ENCODE measurements around the gene RAB5IF.
"Not testable (repeated sequence)": the region's sequence is repeated elsewhere in the genome, so short reads cannot be mapped to it uniquely, and the experiment has no call there.

Gene RAB5IF

DNA sequence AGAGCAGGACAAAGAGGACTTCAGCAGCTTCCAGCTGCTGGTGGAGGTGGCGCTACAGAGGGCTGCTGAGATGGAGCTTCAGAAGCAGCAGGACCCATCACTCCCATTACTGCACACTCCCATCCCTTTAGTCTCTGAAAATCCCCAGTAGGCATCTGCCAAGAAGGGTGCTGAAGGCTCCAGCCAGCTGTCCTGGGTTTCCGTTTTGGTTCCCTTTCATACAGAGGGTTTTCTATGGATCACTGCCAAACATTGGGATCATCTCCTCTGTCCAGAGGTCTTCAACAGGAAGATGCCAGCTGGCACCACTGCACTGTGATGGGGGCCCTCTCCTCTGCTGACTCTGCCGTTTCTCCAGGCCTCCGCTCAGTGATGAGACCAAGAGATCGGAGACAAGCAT lies 14.3 kb upstream of the RAB5IF start:
- no peaks in the 10 kb centered on the region for H3K9me3 ChIP-seq (ENCODE audit: control insufficient read depth in 2 of 2, low read length in 2 of 2)
- H3K27me3 ChIP-seq (ENCODE audit: control insufficient read depth in 1 of 2, insufficient read depth in 2 of 2, low read length in 2 of 2) = no peaks in the 10 kb centered on the region
- no peak overlapping the region for H3K4me3 ChIP-seq (ENCODE audit: low read length in 2 of 2)
- H3K4me1 ChIP-seq (ENCODE audit: control insufficient read depth, insufficient read depth, low read length) = no peaks in the 10 kb centered on the region
- no peak overlapping the region for H3K9ac ChIP-seq (ENCODE audit: low read length in 2 of 2)
- H3K36me3 ChIP-seq (ENCODE audit: control insufficient read depth in 2 of 2, insufficient read depth in 2 of 2, low read length in 2 of 2) = peaks cover 3 to 9% of the 10 kb centered on the region in 2 donors
- H3K27ac ChIP-seq (ENCODE audit: low read length) = no peak overlapping the region

DNA sequence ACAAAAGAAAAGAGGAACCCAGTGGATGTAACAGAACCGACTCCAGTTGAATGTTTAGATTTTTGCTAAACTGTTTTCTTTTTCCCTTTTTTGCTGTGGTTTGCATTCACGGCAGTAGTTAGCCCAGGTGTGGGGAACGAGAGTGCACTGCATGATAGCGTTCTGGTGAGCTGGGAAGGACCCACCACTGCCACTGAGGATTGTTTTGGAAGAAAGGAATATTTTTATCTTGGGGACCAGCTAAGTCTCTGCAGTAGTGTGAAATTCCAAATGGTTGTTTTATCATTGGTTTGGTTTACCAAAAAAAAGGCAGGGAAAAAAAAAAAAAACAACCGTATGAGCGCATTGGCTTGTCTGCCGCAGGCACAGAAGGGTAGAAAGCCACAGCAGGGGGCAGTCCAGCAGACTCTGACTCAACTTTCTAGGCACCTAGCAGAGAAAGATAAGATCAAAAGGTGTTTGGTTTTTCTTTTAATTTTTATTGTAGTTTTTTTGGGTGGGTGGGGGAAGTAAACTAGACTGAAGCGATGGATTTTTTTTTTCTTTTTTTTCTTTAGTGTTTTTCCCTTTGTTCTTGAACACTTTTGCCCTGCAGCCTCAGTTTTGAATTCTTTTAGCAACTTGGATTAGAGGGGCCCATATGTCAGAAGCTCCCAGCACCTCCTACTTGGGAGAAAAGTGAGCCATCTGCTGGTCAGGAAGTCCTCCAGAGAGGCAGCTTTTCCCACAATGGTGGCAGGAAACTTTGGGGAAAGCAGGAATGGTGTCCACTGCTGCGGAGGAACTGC lies 13.5 kb upstream of the RAB5IF start:
- H3K9ac ChIP-seq (ENCODE audit: low read length in 2 of 2) = no peak overlapping the region
- no peak overlapping the region for H3K4me3 ChIP-seq (ENCODE audit: low read length in 2 of 2)
- no peaks in the 10 kb centered on the region for H3K4me1 ChIP-seq (ENCODE audit: control insufficient read depth, insufficient read depth, low read length)
- no peaks in the 10 kb centered on the region for H3K27me3 ChIP-seq (ENCODE audit: control insufficient read depth in 1 of 2, insufficient read depth in 2 of 2, low read length in 2 of 2)
- H3K9me3 ChIP-seq (ENCODE audit: control insufficient read depth in 2 of 2, low read length in 2 of 2) = no peaks in the 10 kb centered on the region
- no peak overlapping the region for H3K27ac ChIP-seq (ENCODE audit: low read length)
- peaks cover 3 to 9% of the 10 kb centered on the region in 2 donors for H3K36me3 ChIP-seq (ENCODE audit: control insufficient read depth in 2 of 2, insufficient read depth in 2 of 2, low read length in 2 of 2)

DNA sequence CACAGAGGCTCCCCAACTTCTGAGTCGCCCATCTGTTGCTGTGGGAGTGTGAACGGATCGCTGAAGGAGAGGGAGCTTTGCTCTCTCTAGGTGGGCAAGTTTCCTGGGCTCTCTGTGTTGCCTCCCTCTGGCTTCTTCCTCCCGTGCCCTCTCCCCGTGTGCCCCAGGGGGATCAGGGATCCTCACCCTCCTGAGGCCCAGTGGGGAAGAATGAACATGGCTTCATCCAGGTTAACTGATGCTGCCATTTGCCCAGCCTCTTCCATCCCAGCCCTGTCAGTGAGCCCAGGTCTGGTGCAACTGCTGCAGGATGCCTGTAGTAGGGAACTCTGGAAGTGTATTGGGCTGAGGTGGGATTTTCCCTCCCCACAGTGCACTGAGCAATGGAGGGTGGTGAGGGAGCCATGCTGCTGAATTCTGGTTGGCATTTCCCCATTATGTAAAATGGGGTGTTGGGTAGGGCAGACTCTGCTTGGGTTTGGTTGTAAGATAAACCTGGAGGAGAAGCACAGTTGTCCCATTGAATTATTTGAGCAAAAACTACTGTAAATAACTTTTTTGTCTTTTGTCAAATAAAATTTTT lies 12.1 kb upstream of the RAB5IF start:
- no peak overlapping the region for H3K4me3 ChIP-seq (ENCODE audit: low read length in 2 of 2)
- H3K4me1 ChIP-seq (ENCODE audit: control insufficient read depth, insufficient read depth, low read length) = no peaks in the 10 kb centered on the region
- H3K36me3 ChIP-seq (ENCODE audit: control insufficient read depth in 2 of 2, insufficient read depth in 2 of 2, low read length in 2 of 2) = peaks cover 3 to 7% of the 10 kb centered on the region in 2 donors
- H3K9me3 ChIP-seq (ENCODE audit: control insufficient read depth in 2 of 2, low read length in 2 of 2) = no peaks in the 10 kb centered on the region
- no peaks in the 10 kb centered on the region for H3K27me3 ChIP-seq (ENCODE audit: control insufficient read depth in 1 of 2, insufficient read depth in 2 of 2, low read length in 2 of 2)
- peak overlapping the region in 1 of 2 donors; percentile 21 for H3K9ac ChIP-seq (ENCODE audit: low read length in 2 of 2)
- no peak overlapping the region for H3K27ac ChIP-seq (ENCODE audit: low read length)

DNA sequence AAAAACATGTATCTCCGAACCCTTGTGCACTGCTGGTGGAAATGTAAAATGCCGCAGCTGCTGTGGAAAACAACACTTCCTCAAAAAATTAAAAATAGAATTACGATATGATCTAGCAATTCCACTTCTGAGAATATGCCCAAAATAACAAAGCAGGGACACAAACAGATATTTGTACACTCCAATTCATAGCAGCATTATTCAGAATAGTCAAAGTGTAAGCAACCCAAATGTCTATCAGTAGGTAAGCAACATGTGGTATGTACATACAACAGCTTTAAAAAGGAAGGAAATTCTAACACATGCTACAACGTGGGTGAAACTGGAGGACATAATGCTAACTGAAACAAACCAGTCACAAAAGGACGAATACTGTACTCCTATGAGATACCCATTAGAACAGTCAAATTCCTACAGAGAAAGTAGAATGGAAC lies 5.7 kb upstream of the RAB5IF start:
- Histone ChIP-seq H3K4me1 (ENCODE audit: control insufficient read depth, insufficient read depth, low read length) (peaks cover 5% of the 10 kb centered on the region), H3K9me3 (ENCODE audit: control insufficient read depth in 2 of 2, low read length in 2 of 2) (no peaks in the 10 kb centered on the region), H3K27me3 (ENCODE audit: control insufficient read depth in 1 of 2, insufficient read depth in 2 of 2, low read length in 2 of 2) (no peaks in the 10 kb centered on the region), H3K27ac (ENCODE audit: low read length) (no peak overlapping the region), H3K9ac (ENCODE audit: low read length in 2 of 2) (no peak overlapping the region), H3K4me3 (ENCODE audit: low read length in 2 of 2) (no peak overlapping the region), H3K36me3 (ENCODE audit: control insufficient read depth in 2 of 2, insufficient read depth in 2 of 2, low read length in 2 of 2) (no peaks in the 10 kb centered on the region)

DNA sequence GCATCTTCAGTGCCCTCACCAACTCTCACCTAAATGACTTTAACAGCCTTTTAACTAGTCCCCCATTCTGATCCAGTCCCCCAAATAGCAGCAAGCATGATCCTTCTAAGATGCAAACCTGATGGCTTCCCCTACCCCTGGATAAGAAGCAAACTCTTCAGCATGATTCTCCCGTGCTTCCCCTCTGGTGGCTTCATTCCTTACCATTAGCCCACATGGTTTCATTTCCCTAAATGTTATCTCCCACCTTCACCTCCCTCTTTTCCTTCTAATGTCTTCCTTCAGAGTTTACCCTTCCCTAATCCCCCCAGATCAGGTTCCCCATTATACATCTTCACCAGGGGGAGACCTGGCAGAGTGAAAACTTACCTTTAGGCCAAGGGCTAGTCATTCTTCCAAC lies 4.0 kb upstream of the RAB5IF start:
- no peak overlapping the region for H3K4me3 ChIP-seq (ENCODE audit: low read length in 2 of 2)
- no peaks in the 10 kb centered on the region for H3K9me3 ChIP-seq (ENCODE audit: control insufficient read depth in 2 of 2, low read length in 2 of 2)
- H3K36me3 ChIP-seq (ENCODE audit: control insufficient read depth in 2 of 2, insufficient read depth in 2 of 2, low read length in 2 of 2) = no peaks in the 10 kb centered on the region
- H3K9ac ChIP-seq (ENCODE audit: low read length in 2 of 2) = no peak overlapping the region
- no peaks in the 10 kb centered on the region for H3K27me3 ChIP-seq (ENCODE audit: control insufficient read depth in 1 of 2, insufficient read depth in 2 of 2, low read length in 2 of 2)
- no peak overlapping the region for H3K27ac ChIP-seq (ENCODE audit: low read length)
- peaks cover 15% of the 10 kb centered on the region for H3K4me1 ChIP-seq (ENCODE audit: control insufficient read depth, insufficient read depth, low read length)

DNA sequence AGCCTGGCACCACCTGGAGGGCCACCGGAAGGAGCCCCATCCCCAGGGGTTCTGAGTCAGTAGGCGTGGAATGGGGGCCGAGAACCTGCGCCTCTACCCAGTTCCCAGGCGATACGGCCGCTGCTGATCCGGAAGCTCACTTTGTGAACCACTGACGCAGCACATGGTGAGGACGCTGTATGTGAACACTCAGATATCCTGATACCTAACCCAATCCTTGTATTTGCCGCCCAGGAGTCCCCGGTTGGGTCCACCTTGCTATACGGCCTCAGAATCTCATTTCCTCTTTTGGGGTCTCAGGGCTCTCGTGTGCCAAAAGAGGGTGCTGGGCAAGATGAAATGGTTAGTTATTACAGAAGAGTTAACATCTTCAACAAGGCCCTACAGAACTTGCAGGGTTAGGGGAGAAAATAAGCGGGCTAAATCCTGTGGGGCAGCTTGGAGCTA lies 604 bp upstream of the RAB5IF start:
- H3K36me3 ChIP-seq (ENCODE audit: control insufficient read depth in 2 of 2, insufficient read depth in 2 of 2, low read length in 2 of 2) = peaks cover 11 to 15% of the 10 kb centered on the region in 2 donors
- H3K4me3 ChIP-seq (ENCODE audit: low read length in 2 of 2) = peak overlapping the region; percentile 50 to 95
- H3K27ac ChIP-seq (ENCODE audit: low read length) = peak overlapping the region; percentile 79
- H3K27me3 ChIP-seq (ENCODE audit: control insufficient read depth in 1 of 2, insufficient read depth in 2 of 2, low read length in 2 of 2) = no peaks in the 10 kb centered on the region
- peaks cover 24% of the 10 kb centered on the region for H3K4me1 ChIP-seq (ENCODE audit: control insufficient read depth, insufficient read depth, low read length)
- H3K9me3 ChIP-seq (ENCODE audit: control insufficient read depth in 2 of 2, low read length in 2 of 2) = no peaks in the 10 kb centered on the region
- peak overlapping the region; percentile 72 to 91 for H3K9ac ChIP-seq (ENCODE audit: low read length in 2 of 2)

DNA sequence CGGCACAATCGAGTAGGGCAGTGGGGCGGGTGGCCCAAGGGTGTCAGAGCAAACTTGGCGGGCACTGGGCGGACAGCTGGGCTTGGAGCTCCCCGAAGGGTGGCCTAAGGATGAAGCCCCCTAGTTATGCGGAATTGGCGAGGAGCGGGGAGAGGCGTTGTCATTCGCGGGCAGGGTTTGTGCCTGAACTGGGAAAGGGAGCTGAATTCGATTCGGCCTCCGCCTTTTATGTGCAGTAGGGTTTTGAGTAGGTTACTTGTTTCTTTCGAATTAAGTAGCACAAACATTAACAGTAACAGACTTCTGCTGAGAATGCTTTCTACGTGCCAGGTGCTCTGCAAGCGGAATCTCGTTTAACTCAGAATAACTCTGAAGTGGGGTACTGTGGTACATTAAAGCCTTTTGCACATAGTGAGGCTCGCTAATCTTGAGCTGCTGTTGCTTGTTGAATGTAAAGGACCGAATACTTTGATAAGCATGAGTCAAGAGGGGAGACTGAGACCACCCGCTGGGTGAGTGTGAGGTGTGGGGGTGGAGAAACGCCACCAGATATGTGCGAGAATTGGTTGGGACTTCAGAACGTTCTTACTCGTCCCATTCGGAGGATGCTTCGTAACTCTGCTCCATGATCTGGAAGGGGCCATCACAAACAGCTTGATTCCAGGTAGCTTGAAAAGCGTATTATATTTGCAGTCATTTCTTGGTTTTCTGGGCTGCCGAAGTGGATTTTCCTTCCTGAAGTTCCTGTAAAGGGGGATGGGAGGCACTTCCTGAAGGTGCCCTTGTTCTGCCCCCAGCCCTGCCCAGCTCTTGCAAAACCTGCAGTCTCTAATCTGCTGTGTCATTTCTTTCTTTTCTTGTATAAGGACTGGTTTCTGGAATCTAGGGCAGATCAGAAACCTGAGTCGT lies 833 bp downstream of the RAB5IF start:
- Histone ChIP-seq H3K27me3 (ENCODE audit: control insufficient read depth in 1 of 2, insufficient read depth in 2 of 2, low read length in 2 of 2) (no peaks in the 10 kb centered on the region), H3K4me1 (ENCODE audit: control insufficient read depth, insufficient read depth, low read length) (peaks cover 24% of the 10 kb centered on the region), H3K27ac (ENCODE audit: low read length) (peak overlapping the region; percentile 79), H3K9ac (ENCODE audit: low read length in 2 of 2) (peak overlapping the region; percentile 72 to 90), H3K4me3 (ENCODE audit: low read length in 2 of 2) (peak overlapping the region; percentile 73 to 95), H3K36me3 (ENCODE audit: control insufficient read depth in 2 of 2, insufficient read depth in 2 of 2, low read length in 2 of 2) (peaks cover 16 to 21% of the 10 kb centered on the region in 2 donors), H3K9me3 (ENCODE audit: control insufficient read depth in 2 of 2, low read length in 2 of 2) (no peaks in the 10 kb centered on the region)

DNA sequence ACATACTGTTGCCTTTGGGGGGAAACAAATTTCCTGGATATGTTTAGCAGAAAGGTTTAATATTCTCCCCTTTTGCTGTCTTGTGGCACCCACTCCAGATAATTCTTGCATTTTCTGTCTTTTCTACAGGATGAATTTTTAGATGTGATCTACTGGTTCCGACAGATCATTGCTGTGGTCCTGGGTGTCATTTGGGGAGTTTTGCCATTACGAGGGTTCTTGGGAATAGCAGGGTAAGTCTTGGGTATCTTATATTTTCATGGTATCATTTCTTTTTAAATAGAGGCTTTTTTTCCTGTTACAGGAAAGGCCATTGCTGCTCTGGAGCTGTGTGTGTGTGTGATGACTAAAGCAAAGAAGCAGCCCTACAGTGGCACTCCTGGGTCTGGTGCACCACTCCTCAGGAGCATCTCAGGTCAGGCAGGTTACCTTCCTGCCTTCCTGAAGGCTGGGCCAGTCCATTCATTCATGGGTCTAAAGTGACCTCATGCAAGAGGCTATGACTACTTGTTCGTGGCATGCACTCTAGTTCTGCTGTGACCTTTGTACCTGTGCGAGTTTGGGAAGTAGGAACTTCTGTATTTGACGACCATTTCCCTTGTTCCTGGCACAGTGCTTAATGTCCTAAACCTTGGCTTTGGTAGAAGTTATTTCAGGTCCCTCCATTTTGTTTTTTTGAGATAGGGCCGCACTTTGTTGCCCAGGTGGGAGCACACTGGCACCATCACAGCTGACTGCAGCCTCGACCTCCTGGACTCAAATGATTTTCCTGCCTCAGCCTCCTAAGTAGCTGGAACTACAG lies 2.2 kb downstream of the RAB5IF start:
- Histone ChIP-seq H3K27ac (ENCODE audit: low read length) (no peak overlapping the region), H3K9ac (ENCODE audit: low read length in 2 of 2) (no peak overlapping the region), H3K36me3 (ENCODE audit: control insufficient read depth in 2 of 2, insufficient read depth in 2 of 2, low read length in 2 of 2) (peaks cover 28 to 34% of the 10 kb centered on the region in 2 donors), H3K4me3 (ENCODE audit: low read length in 2 of 2) (no peak overlapping the region), H3K9me3 (ENCODE audit: control insufficient read depth in 2 of 2, low read length in 2 of 2) (no peaks in the 10 kb centered on the region), H3K27me3 (ENCODE audit: control insufficient read depth in 1 of 2, insufficient read depth in 2 of 2, low read length in 2 of 2) (no peaks in the 10 kb centered on the region), H3K4me1 (ENCODE audit: control insufficient read depth, insufficient read depth, low read length) (peaks cover 24% of the 10 kb centered on the region)

DNA sequence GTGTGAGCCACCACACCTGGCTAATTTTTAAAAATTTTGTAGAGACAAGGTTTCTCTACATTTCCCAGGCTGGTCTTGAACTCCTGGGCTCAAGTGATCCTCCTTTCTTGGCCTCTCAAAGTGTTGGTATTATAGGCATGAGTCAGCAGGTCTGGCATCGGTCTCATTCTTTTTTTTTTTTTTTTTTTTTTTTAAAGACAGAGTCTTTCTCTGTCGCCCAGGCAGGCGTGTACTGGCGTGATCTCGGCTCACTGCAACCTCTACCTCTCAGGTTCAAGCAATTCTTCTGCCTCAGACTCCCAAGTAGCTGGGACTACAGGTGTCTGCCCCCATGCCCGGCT lies 2.8 kb downstream of the RAB5IF start:
- H3K9me3 ChIP-seq (ENCODE audit: control insufficient read depth in 2 of 2, low read length in 2 of 2); H3K4me3 ChIP-seq (ENCODE audit: low read length in 2 of 2); H3K27me3 ChIP-seq (ENCODE audit: control insufficient read depth in 1 of 2, insufficient read depth in 2 of 2, low read length in 2 of 2); H3K9ac ChIP-seq (ENCODE audit: low read length in 2 of 2); H3K27ac ChIP-seq (ENCODE audit: low read length): not testable (repeated sequence)
- Histone ChIP-seq H3K4me1 (ENCODE audit: control insufficient read depth, insufficient read depth, low read length) (peaks cover 24% of the 10 kb centered on the region), H3K36me3 (ENCODE audit: control insufficient read depth in 2 of 2, insufficient read depth in 2 of 2, low read length in 2 of 2) (peaks cover 28 to 36% of the 10 kb centered on the region in 2 donors)

DNA sequence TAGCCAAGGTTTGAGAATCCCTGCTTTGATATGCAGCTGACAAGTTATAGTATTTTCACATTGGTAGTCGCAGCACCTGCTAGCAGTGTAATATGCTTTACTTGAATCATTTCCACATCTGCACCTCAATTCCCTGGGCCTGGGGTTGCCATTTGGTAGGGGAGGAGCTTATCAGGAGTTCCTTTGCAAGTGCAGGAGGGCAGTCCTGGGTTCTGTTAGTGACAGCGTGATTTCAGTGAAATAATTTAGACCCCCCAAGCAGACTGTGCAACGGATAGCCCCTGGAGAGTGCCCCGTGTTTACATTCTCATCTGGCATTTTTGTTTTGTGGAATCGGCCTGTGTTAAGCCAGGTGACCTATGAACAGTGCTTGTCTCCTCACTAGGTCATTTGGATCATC lies 6.0 kb downstream of the RAB5IF start:
- Histone ChIP-seq H3K4me1 (ENCODE audit: control insufficient read depth, insufficient read depth, low read length) (peaks cover 10% of the 10 kb centered on the region), H3K36me3 (ENCODE audit: control insufficient read depth in 2 of 2, insufficient read depth in 2 of 2, low read length in 2 of 2) (peaks cover 38 to 48% of the 10 kb centered on the region in 2 donors), H3K9me3 (ENCODE audit: control insufficient read depth in 2 of 2, low read length in 2 of 2) (no peaks in the 10 kb centered on the region), H3K9ac (ENCODE audit: low read length in 2 of 2) (no peak overlapping the region), H3K27me3 (ENCODE audit: control insufficient read depth in 1 of 2, insufficient read depth in 2 of 2, low read length in 2 of 2) (no peaks in the 10 kb centered on the region), H3K4me3 (ENCODE audit: low read length in 2 of 2) (no peak overlapping the region), H3K27ac (ENCODE audit: low read length) (no peak overlapping the region)
